Activated T-helper 9 cell treated with anti-CD3 and anti-CD28 coated beads, Interleukin-2, amount 50 U/mL, for 16 hours (primary cell): ENCODE results near the gene GJC1.
"Not testable (repeated sequence)": the region's sequence is repeated elsewhere in the genome, so short reads cannot be mapped to it uniquely, and the experiment has no call there.

ENCODE experiments used
- DNase-seq: peaks from one replicate; pipeline ENCODE4 v3.0.0-alpha.2; 2020; ENCODE audit warnings: low read depth

GJC1 gene

DNA sequence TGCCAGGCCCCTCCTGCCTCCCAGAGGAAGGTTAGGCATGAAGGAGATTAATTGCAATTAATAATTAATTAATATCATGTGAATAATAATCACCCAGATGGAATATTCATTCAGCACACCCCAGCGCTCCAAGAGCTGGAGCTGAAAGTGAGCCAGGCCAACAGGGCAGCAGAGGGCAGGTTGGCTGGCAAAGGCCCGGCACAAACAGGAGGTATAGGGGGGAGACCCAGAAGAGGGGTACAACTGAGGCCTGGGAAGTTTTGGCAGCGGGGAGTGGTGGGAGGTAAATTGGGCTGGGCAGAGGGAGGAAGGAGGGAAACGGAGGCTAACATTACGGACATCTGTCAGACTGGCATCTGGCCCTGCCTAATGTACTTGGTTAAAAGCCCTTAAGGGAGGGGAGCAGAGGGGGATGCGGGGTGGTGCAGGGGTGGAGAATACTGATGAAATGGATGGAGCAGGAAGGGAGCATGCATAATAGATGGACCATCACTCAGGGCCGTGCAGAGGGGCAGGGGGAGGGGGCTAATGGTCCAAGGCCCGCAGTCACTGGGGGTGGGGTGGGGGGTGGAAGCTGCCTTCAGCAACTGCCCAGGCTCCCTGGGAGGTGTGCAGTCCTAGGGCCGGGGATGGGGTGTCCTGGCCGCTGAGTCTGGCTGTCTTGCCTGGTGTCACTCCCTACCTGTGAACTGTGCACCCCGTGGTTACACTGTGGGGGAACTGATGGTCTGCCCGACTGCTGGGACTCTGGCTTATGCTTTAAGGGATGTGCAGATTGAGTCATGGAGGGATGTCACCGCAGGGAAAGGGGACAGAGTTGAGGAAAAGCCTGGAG is 69.4 kb downstream of the GJC1 start:
- DNase-seq, result no peak

- DNase-seq, result no peak
Observed at GRCh38 chr17:44759916-44760243, 70.2 kb downstream of the GJC1 start.

DNA sequence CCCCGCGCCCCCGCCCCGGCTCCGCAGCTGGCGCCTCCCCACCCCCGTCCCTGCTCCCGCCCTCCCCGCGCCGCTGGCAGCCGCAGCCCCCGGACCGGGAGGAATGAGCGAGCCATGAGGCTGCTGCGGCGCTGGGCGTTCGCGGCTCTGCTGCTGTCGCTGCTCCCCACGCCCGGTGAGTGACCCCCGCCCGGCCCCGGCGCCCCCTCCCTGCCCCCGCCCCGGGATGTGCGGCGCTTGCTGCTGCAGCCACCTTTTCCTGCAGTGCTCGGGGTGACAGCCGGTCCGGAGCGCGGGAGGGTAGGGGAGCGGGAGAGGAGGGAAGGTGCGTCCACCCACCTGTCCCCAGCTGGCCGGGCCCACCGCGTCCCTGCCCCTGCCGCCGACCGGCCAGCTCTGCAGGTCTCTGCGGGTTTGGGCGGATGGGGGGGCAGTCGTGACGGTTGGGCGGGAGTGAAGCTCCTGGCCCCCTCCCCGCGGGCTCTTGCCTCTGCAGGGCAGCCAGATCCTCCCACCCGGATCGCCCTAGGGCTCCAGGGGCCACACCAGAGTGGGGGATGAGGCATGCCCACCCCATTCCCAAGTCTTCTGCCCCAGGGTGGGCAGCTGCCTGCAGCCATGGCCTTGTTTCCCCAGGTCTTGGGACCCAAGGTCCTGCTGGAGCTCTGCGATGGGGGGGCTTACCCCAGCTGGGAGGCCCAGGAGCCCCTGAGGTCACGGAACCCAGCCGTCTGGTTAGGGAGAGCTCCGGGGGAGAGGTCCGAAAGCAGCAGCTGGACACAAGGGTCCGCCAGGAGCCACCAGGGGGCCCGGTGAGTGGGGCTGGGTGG is 70.8 kb downstream of the GJC1 start:
- no peak for DNase-seq

- DNase-seq, result no peak
Observed at GRCh38 chr17:44758414-44759085, 71.5 kb downstream of the GJC1 start, which contains the start of gene ADAM11. Gene ADAM11 (plus strand): TSS chr17:44758988. CDS start chr17:44759200, 212 bp downstream.

DNA sequence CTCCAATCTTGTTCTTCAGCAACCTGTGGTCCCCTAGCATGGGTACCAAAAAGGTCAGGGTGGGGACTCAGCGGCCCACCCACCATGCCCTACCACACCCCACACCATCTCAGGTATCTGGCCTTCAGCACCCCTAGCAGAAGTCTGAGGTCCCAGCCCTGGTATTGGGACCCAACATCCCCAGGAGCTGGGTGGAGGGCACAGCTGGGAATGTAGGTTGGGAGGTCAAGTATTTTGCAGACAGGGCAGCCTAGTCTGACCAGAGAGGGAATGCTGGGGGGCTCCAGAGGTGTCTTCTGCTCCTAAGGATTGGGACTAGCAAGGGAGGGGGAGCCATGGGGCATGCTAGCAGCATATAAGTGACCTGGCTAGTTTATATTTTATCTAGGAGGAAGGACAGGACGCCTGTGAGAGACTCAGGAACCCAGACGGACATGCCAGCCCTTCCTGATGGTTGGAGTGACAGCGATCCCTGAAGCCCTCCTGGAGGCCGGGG is 72.1 kb downstream of the GJC1 start:
- no peak for DNase-seq

DNA sequence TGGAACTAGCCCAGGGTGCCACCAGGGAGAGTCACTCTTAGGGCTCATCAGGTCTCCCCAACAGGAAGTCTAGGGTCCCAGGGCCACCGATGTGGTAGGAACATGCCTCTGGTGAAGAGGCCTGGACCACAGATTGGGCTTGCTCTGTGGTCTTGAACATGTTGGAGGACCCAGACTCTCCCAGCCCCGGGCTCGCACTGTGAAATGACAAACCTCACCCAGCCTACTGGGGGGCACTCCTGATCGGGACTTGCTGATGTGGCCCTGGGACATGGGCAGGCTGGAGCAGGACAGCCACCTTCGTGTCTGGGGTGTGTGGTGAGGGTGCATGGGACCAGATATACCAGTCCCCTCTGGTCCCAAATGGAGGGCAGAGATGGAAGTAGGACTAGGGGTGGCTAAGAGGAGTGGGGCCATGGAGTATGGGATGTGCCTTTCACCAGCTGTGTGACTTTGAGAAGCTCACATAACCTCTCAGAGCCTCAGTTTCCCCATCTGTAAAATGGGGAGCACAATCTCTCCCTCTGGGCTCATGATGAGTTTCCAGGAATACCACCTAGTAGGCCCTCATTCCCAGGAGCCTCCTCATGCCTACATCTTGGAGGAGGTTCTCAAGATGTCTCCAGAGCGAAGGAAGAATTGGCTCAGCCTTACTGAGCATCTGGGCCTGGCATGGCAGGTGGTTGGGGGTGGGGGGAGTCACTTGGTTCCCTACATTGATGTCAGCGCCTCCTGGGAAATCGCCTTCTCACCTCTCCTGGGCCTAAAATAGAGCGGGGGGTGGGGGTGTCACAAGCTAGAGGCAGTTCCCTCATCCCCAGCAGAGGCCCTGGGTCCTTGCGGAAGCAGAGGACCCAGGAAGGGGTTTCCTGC is 72.8 kb downstream of the GJC1 start:
- DNase-seq, result no peak

DNA sequence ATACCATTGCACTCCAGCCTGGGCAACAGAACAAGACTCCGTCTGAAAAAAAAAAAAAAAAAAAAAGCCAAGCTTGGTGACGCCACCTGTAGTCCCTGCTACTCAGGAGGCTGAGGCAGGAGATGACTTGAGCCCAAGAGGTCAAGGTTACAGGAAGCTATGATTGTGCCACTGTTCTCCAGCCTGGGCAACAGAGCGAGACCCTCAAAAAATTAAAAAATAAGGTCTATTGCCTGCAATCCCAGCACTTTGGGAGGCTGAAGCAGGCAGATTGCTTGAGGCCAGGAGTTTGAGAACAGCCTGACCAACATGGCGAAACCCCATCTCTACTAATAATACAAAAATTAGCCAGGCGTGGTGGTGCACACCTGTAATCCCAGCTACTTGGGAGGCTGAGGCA is 74.9 kb downstream of the GJC1 start:
- not testable (repeated sequence) for DNase-seq

DNA sequence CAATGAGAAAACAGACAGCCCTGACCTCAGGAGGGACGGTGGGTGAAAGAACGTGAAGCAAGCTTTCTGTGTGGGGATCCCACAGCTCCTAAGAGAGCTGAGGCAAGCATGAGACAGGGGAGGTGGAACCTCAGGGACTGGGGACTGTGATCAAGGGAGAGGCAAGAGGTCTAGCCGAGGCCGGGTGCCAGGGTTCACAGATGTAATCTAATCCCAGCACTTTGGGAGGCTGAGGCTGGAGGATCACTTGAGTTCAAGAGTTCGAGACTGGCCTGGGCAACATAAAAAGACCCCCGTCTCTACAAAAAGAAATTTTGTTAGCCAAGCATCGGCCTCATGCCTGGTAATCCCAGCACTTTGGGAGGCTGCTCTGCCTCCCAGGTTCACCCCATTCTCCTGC is 75.8 kb downstream of the GJC1 start:
- DNase-seq, result no peak

DNA sequence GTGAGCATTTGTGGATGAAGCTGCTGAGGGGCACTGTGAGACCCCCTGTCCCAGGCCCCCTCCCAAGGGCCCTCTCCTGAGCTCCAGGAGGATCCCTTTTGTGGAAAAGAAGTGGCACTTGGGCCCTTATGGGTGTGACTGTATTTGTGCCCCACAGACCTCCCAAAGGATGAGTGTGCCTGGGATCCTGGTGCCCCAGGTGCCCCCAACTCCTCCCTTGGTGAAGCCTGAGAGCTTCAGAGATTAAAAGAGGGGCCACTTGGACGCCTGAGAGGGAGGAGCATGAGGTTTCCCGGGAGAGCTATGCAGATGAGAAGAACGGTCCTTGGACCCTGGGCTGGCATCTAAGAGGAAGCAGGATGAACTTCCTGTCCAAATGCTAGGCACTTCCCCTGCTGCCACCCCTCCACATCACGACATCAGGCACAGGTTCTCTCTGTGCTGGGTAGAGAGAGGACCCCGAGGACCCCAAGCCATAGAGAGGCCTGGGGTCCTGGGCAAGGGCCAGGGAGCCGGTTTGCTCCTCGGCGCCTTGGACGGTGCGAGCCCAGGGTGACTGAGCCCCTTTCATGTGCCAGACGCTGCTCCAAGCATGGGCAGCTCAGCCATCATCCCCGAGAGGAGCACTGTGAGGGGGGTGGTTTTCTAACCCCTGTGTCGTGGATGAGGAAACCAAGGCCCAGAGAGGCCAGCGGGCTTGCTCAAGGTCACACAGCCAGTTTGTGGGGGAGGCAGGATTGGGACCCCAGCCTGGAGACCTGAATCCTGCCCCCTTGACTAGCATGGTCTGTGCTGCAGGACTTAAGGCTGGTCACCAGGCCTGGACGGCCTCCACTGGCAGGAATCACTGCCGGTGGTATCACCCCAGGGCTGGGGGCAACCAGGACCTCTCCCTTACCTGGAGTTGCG is 76.9 kb downstream of the GJC1 start:
- no peak for DNase-seq

- no peak for DNase-seq
Observed at GRCh38 chr17:44751806-44752205, 78.3 kb downstream of the GJC1 start.

- DNase-seq, result no peak
Observed at GRCh38 chr17:44751331-44751730, 78.8 kb downstream of the GJC1 start.

GRCh38 chr17:44749980-44750318 is 80.1 kb downstream of the GJC1 start:
- no peak for DNase-seq

GRCh38 chr17:44749076-44749979 is 80.8 kb downstream of the GJC1 start:
- DNase-seq, result no peak
